Naive thymus-derived CD4-positive, alpha-beta T cell (primary cell): ENCODE results near the gene CPD. TPM values are rescaled to one million over a fixed set of nuclear protein-coding genes. Genes with fewer than 3 reads are reported as not detected.

Experiments
- ATAC-seq: fragments of 150-1000 bp; cut with Tn5 transposase; 2 replicates; pipeline ENCODE4 v1.10.0; 2021; ENCODE audit warnings: mild to moderate bottlenecking, moderate library complexity
- CTCF ChIA-PET: fragments of 350-600 bp; sonication (Branson Sonifier 250); formaldehyde crosslinking; loops from one replicate; lab custom pipeline; 2021; ENCODE audit warnings: antibody characterized with exemption; lab: Charles Lee
- POLR2A ChIA-PET: fragments of 350-600 bp; sonication (Branson Sonifier 250); formaldehyde crosslinking; loops from one replicate; lab custom pipeline; 2021; ENCODE audit warnings: antibody characterized with exemption, inconsistent platforms; lab: Charles Lee
- DNase-seq, 9 donors: peaks; one replicate each; pipeline versions ENCODE4 v3.0.0 to v3.0.0-alpha.2; 2020 to 2022; ENCODE audit warnings: mixed read lengths in 1 of 9
- H3K27ac ChIP-seq: one replicate; pipeline ENCODE4 v1.7.0; 2013; ENCODE audit warnings: mild to moderate bottlenecking, low read depth, low read length, moderate library complexity
- H3K27me3 ChIP-seq, 2 donors: one replicate each; pipeline ENCODE4 v1.7.0; 2013; ENCODE audit warnings: low read length in 2 of 2, mild to moderate bottlenecking in 2 of 2, moderate library complexity in 2 of 2; ENCODE audit not compliant: control insufficient read depth in 2 of 2, insufficient read depth in 2 of 2
- H3K36me3 ChIP-seq, 3 experiments: 1 replicate in 2 of 3; 2 replicates in 1 of 3; pipeline ENCODE4 v1.7.0; 2013; ENCODE audit warnings: low read length in 3 of 3, mild to moderate bottlenecking in 3 of 3, moderate library complexity in 1 of 3; ENCODE audit not compliant: insufficient read depth in 3 of 3, control insufficient read depth in 2 of 3
- H3K4me1 ChIP-seq, 2 donors: one replicate each; pipeline ENCODE4 v1.7.0; 2013; ENCODE audit warnings: low read length in 2 of 2, mild to moderate bottlenecking in 2 of 2, moderate library complexity in 1 of 2; ENCODE audit not compliant: control insufficient read depth in 2 of 2, insufficient read depth in 2 of 2
- H3K4me3 ChIP-seq: 2 replicates; pipeline ENCODE4 v1.7.0; 2013; ENCODE audit warnings: mild to moderate bottlenecking, low read length
- H3K9me3 ChIP-seq, 3 experiments: 1 replicate in 2 of 3; 2 replicates in 1 of 3; pipeline ENCODE4 v1.7.0; 2013; ENCODE audit warnings: low read length in 3 of 3; ENCODE audit not compliant: control insufficient read depth in 2 of 3
- H3K27ac Mint-ChIP-seq, 9 donors: one replicate each; pipeline ENCODE4 v1.8.0; 2020 to 2022; ENCODE audit warnings: mixed read lengths in 9 of 9, mild to moderate bottlenecking in 8 of 9, moderate library complexity in 5 of 9, inconsistent platforms in 2 of 9
- H3K27me3 Mint-ChIP-seq, 5 donors: one replicate each; pipeline ENCODE4 v1.8.0; 2021 to 2022; ENCODE audit warnings: mixed read lengths in 5 of 5, mild to moderate bottlenecking in 1 of 5
- H3K36me3 Mint-ChIP-seq, 5 donors: one replicate each; pipeline ENCODE4 v1.8.0; 2020 to 2022; ENCODE audit warnings: mixed read lengths in 5 of 5, mild to moderate bottlenecking in 3 of 5, inconsistent platforms in 1 of 5
- H3K4me1 Mint-ChIP-seq, 7 donors: one replicate each; pipeline ENCODE4 v1.8.0; 2020 to 2022; ENCODE audit warnings: mixed read lengths in 7 of 7, mild to moderate bottlenecking in 3 of 7, inconsistent platforms in 1 of 7
- H3K4me3 Mint-ChIP-seq, 10 donors: one replicate each; pipeline ENCODE4 v1.8.0; 2020 to 2022; ENCODE audit warnings: mild to moderate bottlenecking in 10 of 10, mixed read lengths in 10 of 10, moderate library complexity in 6 of 10, inconsistent platforms in 2 of 10
- H3K9me3 Mint-ChIP-seq, 11 donors: one replicate each; pipeline ENCODE4 v1.8.0; 2020 to 2022; ENCODE audit warnings: mixed read lengths in 11 of 11, mild to moderate bottlenecking in 4 of 11, inconsistent platforms in 1 of 11, moderate library complexity in 1 of 11
- intact Hi-C, 2 donors: fragments of 100-400 bp; cut with micrococcal nuclease; formaldehyde crosslinking; loops; one replicate each; pipeline ENCODE4 v1.15.1; 2023
- polyA plus RNA-seq, 2 donors: library from polyadenylated mRNA; unstranded; fragments of 300-500 nt; fragmentation: Illumina TruSeq; gene quantifications; one replicate each; pipeline ENCODE4 v1.2.3, GENCODE V29; 2021
- total RNA-seq, 6 experiments: library from RNA in 5 of 6; stranded (reverse) in 5 of 6; gene quantifications; 1 replicate in 5 of 6; 2 replicates in 1 of 6; pipeline ENCODE4 v1.2.3 and lab custom pipeline; 2021 to 2026

Gene CPD
- total and polyA plus RNA-seq, 7 experiments from 2014 or later, result 14.9 to 52.9 (median 22.4) TPM

DNA sequence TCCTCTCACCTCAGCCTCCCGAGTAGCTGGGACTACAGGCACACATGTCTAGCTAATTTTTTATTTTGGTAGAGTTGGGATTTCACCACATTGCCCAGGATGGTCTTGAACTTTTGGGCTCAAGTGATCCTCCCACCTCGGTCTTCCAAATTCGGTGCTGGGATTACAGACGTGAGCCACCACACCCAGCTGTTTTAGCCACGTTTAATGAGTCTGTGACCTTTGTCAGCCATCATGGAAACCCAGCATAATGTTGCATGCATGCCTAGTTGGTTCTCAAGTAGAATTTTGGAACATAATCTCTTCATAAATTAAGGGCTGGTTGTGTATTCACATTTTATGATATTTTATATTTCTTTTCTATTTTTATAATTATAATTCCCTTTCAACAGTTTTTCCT, 140.4 kb downstream of the CPD start:
- intact Hi-C loops, result no loop called here
- Histone ChIP-seq H3K36me3 (peaks cover 0 to 29% (median 9%) of the 10 kb centered on the region in 3 experiments), H3K9me3 (no peaks in the 10 kb centered on the region), H3K27me3 (no peaks in the 10 kb centered on the region), H3K4me3 (no peak overlapping the region), H3K4me1 (no peaks in the 10 kb centered on the region), H3K27ac (no peak overlapping the region)
- Mint-ChIP-seq H3K36me3 (peaks cover 8 to 53% (median 44%) of the 10 kb centered on the region in 5 donors), H3K9me3 (peaks cover 0 to 6% (median 0%) of the 10 kb centered on the region in 11 donors), H3K4me1 (peaks cover 5 to 23% (median 7%) of the 10 kb centered on the region in 7 donors), H3K4me3 (no peak overlapping the region), H3K27ac (no peak overlapping the region), H3K27me3 (no peaks in the 10 kb centered on the region)
- no peak for DNase-seq
- ChIA-PET POLR2A (no interaction called here), CTCF (interaction anchor here (0.5 to 0.6 kb wide), 2 partner anchors 357 to 1225 kb away, joined by 3 read pairs; no protein-coding TSS in a partner anchor)
- ATAC-seq, result no peak

Other genes starting within 250 kb of the CPD start
- gene SLC6A4, start 143.2 kb upstream of the CPD start, total RNA-seq, result under 1 TPM in 1 of 5 experiments, not detected in 4; 0.10 TPM
- gene SLC6A4, start 143.2 kb upstream of the CPD start, polyA plus RNA-seq, result under 1 TPM; 0.05 to 0.09 TPM
- 10 to 100 TPM; 26.8 to 57.5 (median 40.1) TPM for gene BLMH, start 87.0 kb upstream of the CPD start, total RNA-seq
- gene BLMH, start 87.0 kb upstream of the CPD start, polyA plus RNA-seq, result 10 to 100 TPM; 17.7 to 24.4 TPM
- not detected for gene TMIGD1, start 44.9 kb upstream of the CPD start, total RNA-seq
- not detected for gene TMIGD1, start 44.9 kb upstream of the CPD start, polyA plus RNA-seq
- 10 to 100 TPM; 45.1 to 70.8 (median 62.9) TPM for gene GOSR1, start 98.5 kb downstream of the CPD start, total RNA-seq
- 10 to 100 TPM; 59.9 to 67.4 TPM for gene GOSR1, start 98.5 kb downstream of the CPD start, polyA plus RNA-seq